Liver (tissue), 9 donors: ENCODE results near the gene KRT17. TPM values are rescaled to one million over a fixed set of nuclear protein-coding genes. Genes with fewer than 3 reads are reported as not detected.

Experiments used
- DNase-seq: peaks from one replicate; pipeline ENCODE4 v3.0.0-alpha.2; 2017; ENCODE audit warnings: low spot score
- H3K27ac ChIP-seq, 2 donors: one replicate each; pipeline ENCODE4 v1.7.0; 2013; ENCODE audit warnings: inconsistent platforms in 2 of 2, low read length in 2 of 2, control low read depth in 1 of 2, low read depth in 1 of 2, mild to moderate bottlenecking in 1 of 2
- H3K27me3 ChIP-seq, 4 donors: one replicate each; pipeline versions ENCODE4 v1.6.1 to v1.7.0; 2013; ENCODE audit warnings: low read length in 3 of 4, inconsistent platforms in 1 of 4, mild to moderate bottlenecking in 1 of 4, moderate library complexity in 1 of 4; ENCODE audit not compliant: control insufficient read depth in 4 of 4, insufficient read depth in 4 of 4
- H3K36me3 ChIP-seq, 4 donors: one replicate each; pipeline versions ENCODE4 v1.6.1 to v1.7.0; 2013; ENCODE audit warnings: low read length in 3 of 4, mild to moderate bottlenecking in 3 of 4, low read depth in 1 of 4, moderate library complexity in 1 of 4; ENCODE audit not compliant: control insufficient read depth in 4 of 4, insufficient read depth in 3 of 4
- H3K4me1 ChIP-seq, 4 donors: one replicate each; pipeline versions ENCODE4 v1.6.1 to v1.7.0; 2013; ENCODE audit warnings: low read length in 3 of 4, mild to moderate bottlenecking in 3 of 4, moderate library complexity in 1 of 4; ENCODE audit not compliant: control insufficient read depth in 4 of 4, insufficient read depth in 4 of 4
- H3K4me3 ChIP-seq, 3 donors: one replicate each; pipeline versions ENCODE4 v1.6.1 to v1.7.0; 2013; ENCODE audit warnings: low read length in 3 of 3, control low read depth in 1 of 3, low read depth in 1 of 3, mild to moderate bottlenecking in 1 of 3
- H3K9ac ChIP-seq, 2 donors: one replicate each; pipeline ENCODE4 v1.7.0; 2013; ENCODE audit warnings: low read length in 2 of 2, mild to moderate bottlenecking in 2 of 2, moderate library complexity in 2 of 2, control low read depth in 1 of 2, low read depth in 1 of 2
- H3K9me3 ChIP-seq, 4 donors: one replicate each; pipeline versions ENCODE4 v1.6.1 to v1.7.0; 2013; ENCODE audit warnings: low read length in 3 of 4; ENCODE audit not compliant: control insufficient read depth in 4 of 4
- ATF3 ChIP-seq: IDR thresholded peaks from 2 replicates; pipeline ENCODE4 v1.6.1; 2016; ENCODE audit warnings: antibody characterized with exemption
- CTCF ChIP-seq: fragments of 150-350 bp; IDR thresholded peaks from 2 replicates; pipeline ENCODE4 v1.5.1; 2017; ENCODE audit warnings: improper control_type of control experiment, low read depth, low read length; ENCODE audit not compliant: missing input control
- FOXA1 ChIP-seq: IDR thresholded peaks from 2 replicates; pipeline ENCODE4 v1.6.1; 2016; ENCODE audit warnings: antibody characterized with exemption
- FOXA2 ChIP-seq: IDR thresholded peaks from 2 replicates; pipeline ENCODE4 v1.6.1; 2016; ENCODE audit warnings: antibody characterized with exemption
- GABPA ChIP-seq, 2 donors: IDR thresholded peaks in 1 of 2; conservative IDR thresholded peaks in 1 of 2; 2 replicates each; pipeline ENCODE4 v1.6.1; 2016; ENCODE audit warnings: antibody characterized with exemption in 2 of 2, mild to moderate bottlenecking in 1 of 2, moderate library complexity in 1 of 2
- HNF4A ChIP-seq, 2 donors: conservative IDR thresholded peaks; 2 replicates each; pipeline ENCODE4 v1.6.1; 2016; ENCODE audit warnings: antibody characterized with exemption in 2 of 2, mild to moderate bottlenecking in 2 of 2
- JUND ChIP-seq, 2 donors: IDR thresholded peaks; 2 replicates each; pipeline ENCODE4 v1.6.1; 2016; ENCODE audit warnings: antibody characterized with exemption in 2 of 2
- MAX ChIP-seq: IDR thresholded peaks from 2 replicates; pipeline ENCODE4 v1.6.1; 2016; ENCODE audit warnings: antibody characterized with exemption
- NR2F2 ChIP-seq: IDR thresholded peaks from 2 replicates; pipeline ENCODE4 v1.6.1; 2016; ENCODE audit warnings: antibody characterized with exemption
- RAD21 ChIP-seq, 2 donors: IDR thresholded peaks; 2 replicates each; pipeline ENCODE4 v1.6.1; 2016; ENCODE audit warnings: antibody characterized with exemption in 2 of 2, mild to moderate bottlenecking in 2 of 2
- REST ChIP-seq: IDR thresholded peaks from 2 replicates; pipeline ENCODE4 v1.6.1; 2016; ENCODE audit warnings: antibody characterized with exemption, mild to moderate bottlenecking
- RXRA ChIP-seq, 2 donors: IDR thresholded peaks; 2 replicates each; pipeline ENCODE4 v1.6.1; 2017 to 2018; ENCODE audit warnings: antibody characterized with exemption in 2 of 2, mild to moderate bottlenecking in 1 of 2
- SP1 ChIP-seq: IDR thresholded peaks from 2 replicates; pipeline ENCODE4 v1.6.1; 2018; ENCODE audit warnings: antibody characterized with exemption, mild to moderate bottlenecking
- TAF1 ChIP-seq: conservative IDR thresholded peaks from 2 replicates; pipeline ENCODE4 v1.6.1; 2016; ENCODE audit warnings: antibody characterized with exemption, mild to moderate bottlenecking
- YY1 ChIP-seq: IDR thresholded peaks from 2 replicates; pipeline ENCODE4 v1.6.1; 2016; ENCODE audit warnings: antibody characterized with exemption, mild to moderate bottlenecking
- WGBS: extraction: QIAGEN DNeasy Blood & Tissue Kit; methylation state at CpG from one replicate; pipeline ENCODE4 v1.1.7; 2013; 5-methylcytosine and 5-hydroxymethylcytosine counted together
- polyA plus RNA-seq, 2 donors: library from polyadenylated mRNA; stranded (reverse) in 1 of 2; unstranded in 1 of 2; fragments of 200-250 nt in 1 of 2; fragments of >200 nt in 1 of 2; fragmentation: Nextera tagmentation in 1 of 2; extraction: Ambion mirVana in 1 of 2; gene quantifications; one replicate each; pipeline versions ENCODE4 v1.2.1 to v1.2.3, GENCODE V29; 2013 to 2015
- total RNA-seq, 2 donors: library from RNA; depleted of rRNA; stranded (reverse); fragments of >200 nt; gene quantifications; one replicate each; pipeline ENCODE4 v1.2.3, GENCODE V29; 2014
- donor health status: healthy.
- donor health status: healthy.
- donor health status: healthy.
- donor health status: healthy.
- donor health status: healthy.

Gene KRT17
- total and polyA plus RNA-seq, 4 donors = 0.15 TPM; not detected in 3

- Histone ChIP-seq H3K4me3 (no peak overlapping the region), H3K9me3 (no peaks in the 10 kb centered on the region), H3K36me3 (no peaks in the 10 kb centered on the region), H3K9ac (no peak overlapping the region), H3K27ac (no peak overlapping the region), H3K27me3 (no peaks in the 10 kb centered on the region), H3K4me1 (no peaks in the 10 kb centered on the region)
- WGBS = 88% methylated on average over 8 of the region's 8 CpGs
- DNase-seq = no peak
- TF ChIP-seq RAD21 (IDR thresholded peaks at IDR 0.05) = no peak
Measured at GRCh38 chr17:41631025-41631897, 6.9 kb upstream of the KRT17 start.

GRCh38 chr17:41629826-41630670 is 5.7 kb upstream of the KRT17 start:
- H3K27ac ChIP-seq = no peak overlapping the region
- 81% methylated on average over 13 of the region's 13 CpGs for WGBS
- H3K36me3 ChIP-seq = no peaks in the 10 kb centered on the region
- TF ChIP-seq ATF3 (no peak), FOXA2 (no peak), CTCF (no peak), YY1 (no peak), JUND (IDR thresholded peaks at IDR 0.05) (no peak), FOXA1 (no peak), HNF4A (conservative IDR thresholded peaks at IDR 0.05) (no peak), RXRA (IDR thresholded peaks at IDR 0.05) (no peak), TAF1 (no peak)
- no peak for DNase-seq
- H3K4me1 ChIP-seq = no peaks in the 10 kb centered on the region
- no peak overlapping the region for H3K4me3 ChIP-seq
- H3K27me3 ChIP-seq = no peaks in the 10 kb centered on the region
- no peaks in the 10 kb centered on the region for H3K9me3 ChIP-seq
- no peak overlapping the region for H3K9ac ChIP-seq

GRCh38 chr17:41629316-41629715 is 4.9 kb upstream of the KRT17 start:
- DNase-seq = no peak
- TF ChIP-seq CTCF (no peak), ATF3 (no peak), JUND (IDR thresholded peaks at IDR 0.05) (no peak), GABPA (IDR thresholded peaks at IDR 0.05 in 1 of 2, conservative IDR thresholded peaks at IDR 0.05 in 1 of 2) (no peak), FOXA1 (no peak), HNF4A (conservative IDR thresholded peaks at IDR 0.05) (no peak), YY1 (no peak), REST (no peak), TAF1 (no peak), NR2F2 (no peak), MAX (no peak), SP1 (no peak), RXRA (IDR thresholded peaks at IDR 0.05) (no peak)
- Histone ChIP-seq H3K4me1 (no peaks in the 10 kb centered on the region), H3K4me3 (no peak overlapping the region), H3K9me3 (no peaks in the 10 kb centered on the region), H3K27ac (no peak overlapping the region), H3K27me3 (no peaks in the 10 kb centered on the region), H3K36me3 (no peaks in the 10 kb centered on the region), H3K9ac (no peak overlapping the region)
- WGBS = 70% methylated on average over 10 of the region's 10 CpGs
